ENCODE results near the gene GCFC2. TPM values are rescaled to one million over a fixed set of nuclear protein-coding genes. Genes with fewer than 3 reads are reported as not detected.

Gene GCFC2
- total and polyA plus RNA-seq, 12 donors: 12.4 to 52.9 (median 24.1) TPM

DNA sequence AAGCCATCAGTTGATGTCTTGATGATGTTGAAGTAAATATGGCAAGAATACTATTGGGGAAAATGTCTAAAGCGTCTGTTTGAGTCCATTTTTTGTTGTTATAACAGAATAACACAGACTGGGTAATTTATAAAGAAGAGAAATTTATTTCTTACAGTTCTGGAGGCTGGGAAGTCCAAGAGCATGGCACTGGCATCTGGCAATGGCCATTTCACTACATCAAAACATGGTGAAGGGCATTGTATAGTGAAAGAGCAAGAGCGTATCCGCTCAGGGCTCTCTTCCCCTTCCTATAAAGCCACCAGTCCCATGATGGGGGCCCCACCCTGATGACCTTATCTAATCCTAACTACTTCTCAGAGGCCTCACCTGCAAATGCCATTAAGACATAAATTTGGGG is 93.8 kb downstream of the GCFC2 start:
- 93 to 99% (median 96%) methylated on average over 3 of the region's 3 CpGs for WGBS, 4 donors
- intact Hi-C loops (cut with DNase I): no loop called here
- no peak for TF ChIP-seq POLR2A (IDR thresholded peaks at IDR 0.05)
- TF ChIP-seq, protein P1, sequence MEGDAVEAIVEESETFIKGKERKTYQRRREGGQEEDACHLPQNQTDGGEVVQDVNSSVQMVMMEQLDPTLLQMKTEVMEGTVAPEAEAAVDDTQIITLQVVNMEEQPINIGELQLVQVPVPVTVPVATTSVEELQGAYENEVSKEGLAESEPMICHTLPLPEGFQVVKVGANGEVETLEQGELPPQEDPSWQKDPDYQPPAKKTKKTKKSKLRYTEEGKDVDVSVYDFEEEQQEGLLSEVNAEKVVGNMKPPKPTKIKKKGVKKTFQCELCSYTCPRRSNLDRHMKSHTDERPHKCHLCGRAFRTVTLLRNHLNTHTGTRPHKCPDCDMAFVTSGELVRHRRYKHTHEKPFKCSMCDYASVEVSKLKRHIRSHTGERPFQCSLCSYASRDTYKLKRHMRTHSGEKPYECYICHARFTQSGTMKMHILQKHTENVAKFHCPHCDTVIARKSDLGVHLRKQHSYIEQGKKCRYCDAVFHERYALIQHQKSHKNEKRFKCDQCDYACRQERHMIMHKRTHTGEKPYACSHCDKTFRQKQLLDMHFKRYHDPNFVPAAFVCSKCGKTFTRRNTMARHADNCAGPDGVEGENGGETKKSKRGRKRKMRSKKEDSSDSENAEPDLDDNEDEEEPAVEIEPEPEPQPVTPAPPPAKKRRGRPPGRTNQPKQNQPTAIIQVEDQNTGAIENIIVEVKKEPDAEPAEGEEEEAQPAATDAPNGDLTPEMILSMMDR (IDR thresholded peaks at IDR 0.05): no peak
- Histone ChIP-seq H3K27ac (no peak overlapping the region), H3K4me3 (no peak overlapping the region), H3K4me1 (replicated peaks in 1 of 2) (no peaks in the 10 kb centered on the region), H3K36me3 (replicated peaks in 1 of 2) (no peaks in the 10 kb centered on the region), H3K9me3 (replicated peaks in 1 of 3) (no peaks in the 10 kb centered on the region), H3K27me3 (no peaks in the 10 kb centered on the region)
- no peak for DNase-seq

DNA sequence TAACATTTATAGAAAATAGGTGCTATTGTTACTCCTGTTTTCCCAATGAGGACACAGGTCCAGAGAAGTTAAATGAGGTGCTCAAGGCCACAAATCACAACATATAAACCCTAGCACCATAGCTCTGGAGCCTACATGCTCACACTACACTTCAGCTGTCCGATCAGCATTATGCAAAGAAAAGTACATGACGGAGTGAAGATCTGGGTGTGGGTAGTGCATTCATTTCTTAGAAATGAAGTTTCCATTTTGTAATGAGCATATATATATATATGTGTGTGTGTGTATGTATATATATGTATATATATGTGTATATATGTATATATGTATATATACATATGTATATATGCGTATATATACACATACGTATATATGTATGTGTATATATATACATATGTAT is 94.3 kb downstream of the GCFC2 start:
- intact Hi-C loops (cut with DNase I): no loop called here
- H3K4me3 ChIP-seq: no peak overlapping the region
- no peak for DNase-seq
- H3K27ac ChIP-seq: no peak overlapping the region
- TF ChIP-seq, protein P1 (IDR thresholded peaks at IDR 0.05): no peak
- no peak for TF ChIP-seq POLR2A (IDR thresholded peaks at IDR 0.05)
- no peaks in the 10 kb centered on the region for H3K27me3 ChIP-seq
- no peaks in the 10 kb centered on the region for H3K9me3 ChIP-seq (replicated peaks in 1 of 3)
- WGBS, 4 donors: 87 to 95% (median 90%) methylated on average over 4 of the region's 4 CpGs
- no peaks in the 10 kb centered on the region for H3K4me1 ChIP-seq (replicated peaks in 1 of 2)
- H3K36me3 ChIP-seq (replicated peaks in 1 of 2): no peaks in the 10 kb centered on the region

DNA sequence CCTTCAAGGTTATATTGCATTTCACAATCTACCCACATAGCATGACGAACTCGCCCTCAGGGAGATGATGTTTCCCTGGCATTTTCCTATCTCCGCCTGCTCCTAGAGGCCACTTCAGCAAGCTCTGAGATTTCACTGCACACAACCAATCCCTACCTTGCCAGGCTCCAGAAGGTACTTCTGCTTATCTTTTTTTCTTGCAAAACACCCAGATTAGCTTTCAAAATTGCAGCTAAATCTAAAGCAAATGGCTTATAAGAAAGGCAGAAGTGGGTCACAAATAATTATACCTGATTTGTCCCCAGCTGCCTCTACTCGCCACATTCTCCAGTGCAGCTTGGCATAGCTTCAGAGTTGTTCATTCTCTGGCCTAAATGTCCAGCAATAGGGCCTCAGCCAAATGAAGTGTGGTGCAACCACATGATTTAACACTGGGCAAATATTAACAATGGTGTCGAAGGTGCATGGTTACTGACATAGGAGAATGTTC is 96.5 kb downstream of the GCFC2 start:
- Histone ChIP-seq H3K36me3 (replicated peaks in 1 of 2) (no peaks in the 10 kb centered on the region), H3K4me3 (no peak overlapping the region), H3K4me1 (replicated peaks in 1 of 2) (no peaks in the 10 kb centered on the region), H3K9me3 (replicated peaks in 1 of 3) (no peaks in the 10 kb centered on the region), H3K27me3 (no peaks in the 10 kb centered on the region), H3K27ac (no peak overlapping the region)
- intact Hi-C loops (cut with DNase I): no loop called here
- WGBS, 4 donors: 89 to 93% (median 93%) methylated on average over 5 of the region's 5 CpGs
- TF ChIP-seq, protein P1 (IDR thresholded peaks at IDR 0.05): no peak
- no peak for TF ChIP-seq POLR2A (IDR thresholded peaks at IDR 0.05)
- DNase-seq: no peak

DNA sequence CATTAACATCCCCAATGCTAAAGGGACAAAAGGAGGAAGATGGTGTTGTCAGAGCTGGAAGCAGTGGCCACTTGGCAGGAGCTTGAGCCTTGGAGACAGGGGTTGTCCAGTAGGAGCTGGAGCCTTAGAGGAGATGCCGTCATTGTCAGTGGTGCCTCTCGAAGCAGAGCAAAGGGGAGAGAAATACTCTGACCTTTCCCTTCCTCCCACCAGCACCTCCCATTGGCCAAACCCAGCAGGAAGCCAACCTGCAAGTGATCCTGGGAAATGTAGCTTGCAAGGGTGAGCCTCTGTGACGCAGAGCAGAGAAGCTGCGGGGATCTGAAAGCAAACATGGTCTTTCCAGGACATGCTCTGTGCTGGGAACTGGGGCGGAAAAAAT is 97.9 kb downstream of the GCFC2 start:
- no peak overlapping the region for H3K4me3 ChIP-seq
- no peak for DNase-seq
- H3K27ac ChIP-seq: no peak overlapping the region
- no peaks in the 10 kb centered on the region for H3K27me3 ChIP-seq
- TF ChIP-seq, protein P1 (IDR thresholded peaks at IDR 0.05): no peak
- no peak for TF ChIP-seq POLR2A (IDR thresholded peaks at IDR 0.05)
- intact Hi-C loops (cut with DNase I): no loop called here
- H3K9me3 ChIP-seq (replicated peaks in 1 of 3): no peaks in the 10 kb centered on the region
- no peaks in the 10 kb centered on the region for H3K36me3 ChIP-seq (replicated peaks in 1 of 2)
- WGBS, 4 donors: 71 to 91% (median 84%) methylated on average over 5 of the region's 5 CpGs
- no peaks in the 10 kb centered on the region for H3K4me1 ChIP-seq (replicated peaks in 1 of 2)

Small RNA genes lying within 50 kb of the gene (small RNA-seq; reads per million reads assigned to genes)
- gene RF00012: 0 reads per million in 2 donors

Other genes starting within 250 kb of the GCFC2 start
- 1 to 10 TPM in 3 of 9 donors, under 1 TPM in 3, not detected in 3; 0.53 to 2.0 (median 0.96) TPM for gene EVA1A, start 150.0 kb downstream of the GCFC2 start, total RNA-seq
- gene EVA1A, start 150.0 kb downstream of the GCFC2 start, polyA plus RNA-seq: 1 to 10 TPM in 2 of 3 donors, under 1 TPM in 1; 0.81 to 4.3 (median 2.1) TPM
- 100 to 1,000 TPM in 1 of 9 donors, 10 to 100 TPM in 8; 41.0 to 107 (median 69.5) TPM for gene MRPL19, start 64.1 kb downstream of the GCFC2 start, total RNA-seq
- gene MRPL19, start 64.1 kb downstream of the GCFC2 start, polyA plus RNA-seq: 10 to 100 TPM; 16.5 to 86.6 (median 20.1) TPM